Muscle layer of duodenum (tissue), 2 donors: ENCODE data around the gene VIPR2.

Experiments used
- H3K27ac ChIP-seq: one replicate; pipeline ENCODE4 v1.7.0; 2013; ENCODE audit warnings: mild to moderate bottlenecking, low read length
- H3K27me3 ChIP-seq: one replicate; pipeline ENCODE4 v1.7.0; 2013; ENCODE audit warnings: low read depth, mild to moderate bottlenecking, control low read depth, low read length
- H3K36me3 ChIP-seq, 2 donors: one replicate each; pipeline ENCODE4 v1.7.0; 2013; ENCODE audit warnings: low read length in 2 of 2, control low read depth in 1 of 2, mild to moderate bottlenecking in 1 of 2; ENCODE audit not compliant: insufficient read depth in 2 of 2, control insufficient read depth in 1 of 2
- H3K4me1 ChIP-seq, 2 donors: one replicate each; pipeline ENCODE4 v1.7.0; 2013; ENCODE audit warnings: low read length in 2 of 2, mild to moderate bottlenecking in 2 of 2, control low read depth in 1 of 2, moderate library complexity in 1 of 2; ENCODE audit not compliant: insufficient read depth in 2 of 2, control insufficient read depth in 1 of 2
- H3K4me3 ChIP-seq, 2 donors: one replicate each; pipeline ENCODE4 v1.7.0; 2013; ENCODE audit warnings: low read length in 2 of 2, low read depth in 1 of 2, mild to moderate bottlenecking in 1 of 2
- H3K9me3 ChIP-seq, 2 donors: one replicate each; pipeline ENCODE4 v1.7.0; 2013; ENCODE audit warnings: low read length in 2 of 2, control low read depth in 1 of 2, mild to moderate bottlenecking in 1 of 2; ENCODE audit not compliant: control insufficient read depth in 1 of 2
- donor health status: healthy.

Gene VIPR2

DNA sequence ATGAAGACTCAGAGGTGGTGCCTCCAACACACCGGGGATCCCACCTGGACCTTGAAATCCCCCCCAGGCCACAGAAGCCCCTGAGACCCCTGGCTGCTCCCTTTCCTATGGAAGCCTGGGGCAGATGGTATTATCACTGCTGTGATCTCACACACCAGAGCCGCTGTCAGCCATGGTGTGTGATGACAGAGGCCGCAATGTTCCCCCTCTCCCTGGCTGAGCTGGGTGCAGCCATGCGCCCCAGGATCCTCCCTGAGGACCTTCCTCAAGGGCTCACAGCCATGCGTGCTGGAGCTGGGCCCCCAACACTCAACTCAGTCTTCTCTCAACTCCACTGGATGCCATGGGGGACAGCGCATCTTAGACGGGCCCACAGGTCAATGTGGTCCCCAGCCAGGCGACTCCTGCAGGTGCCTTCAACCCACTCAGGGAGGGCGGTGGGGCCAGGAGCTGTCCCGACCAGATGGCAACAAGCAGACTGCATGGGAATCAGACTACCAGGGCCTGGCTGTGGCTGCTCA lies 44.9 kb downstream of the VIPR2 start:
- Histone ChIP-seq H3K4me1 (peaks cover 3 to 17% of the 10 kb centered on the region in 2 donors), H3K27me3 (no peaks in the 10 kb centered on the region), H3K4me3 (peak overlapping the region in 1 of 2 donors; percentile 6), H3K36me3 (peaks cover 0 to 12% of the 10 kb centered on the region in 2 donors), H3K9me3 (no peaks in the 10 kb centered on the region), H3K27ac (peak overlapping the region; percentile 45)

GRCh38 chr7:159098811-159099655 lies 45.6 kb downstream of the VIPR2 start:
- Histone ChIP-seq H3K27ac (peak overlapping the region; percentile 83), H3K36me3 (peaks cover 0 to 12% of the 10 kb centered on the region in 2 donors), H3K4me1 (peaks cover 3 to 17% of the 10 kb centered on the region in 2 donors)

GRCh38 chr7:159098424-159098786 lies 46.3 kb downstream of the VIPR2 start:
- H3K4me3 ChIP-seq = no peak overlapping the region
- H3K4me1 ChIP-seq = peaks cover 3 to 17% of the 10 kb centered on the region in 2 donors
- no peaks in the 10 kb centered on the region for H3K27me3 ChIP-seq
- peak overlapping the region; percentile 83 for H3K27ac ChIP-seq
- H3K9me3 ChIP-seq = no peaks in the 10 kb centered on the region
- H3K36me3 ChIP-seq = peaks cover 0 to 12% of the 10 kb centered on the region in 2 donors

More at GRCh38 chr7:159098811-159099655, 45.6 kb downstream of the VIPR2 start:
- Histone ChIP-seq H3K27me3 (no peaks in the 10 kb centered on the region), H3K4me3 (peak overlapping the region in 1 of 2 donors; percentile 6), H3K9me3 (no peaks in the 10 kb centered on the region)

DNA sequence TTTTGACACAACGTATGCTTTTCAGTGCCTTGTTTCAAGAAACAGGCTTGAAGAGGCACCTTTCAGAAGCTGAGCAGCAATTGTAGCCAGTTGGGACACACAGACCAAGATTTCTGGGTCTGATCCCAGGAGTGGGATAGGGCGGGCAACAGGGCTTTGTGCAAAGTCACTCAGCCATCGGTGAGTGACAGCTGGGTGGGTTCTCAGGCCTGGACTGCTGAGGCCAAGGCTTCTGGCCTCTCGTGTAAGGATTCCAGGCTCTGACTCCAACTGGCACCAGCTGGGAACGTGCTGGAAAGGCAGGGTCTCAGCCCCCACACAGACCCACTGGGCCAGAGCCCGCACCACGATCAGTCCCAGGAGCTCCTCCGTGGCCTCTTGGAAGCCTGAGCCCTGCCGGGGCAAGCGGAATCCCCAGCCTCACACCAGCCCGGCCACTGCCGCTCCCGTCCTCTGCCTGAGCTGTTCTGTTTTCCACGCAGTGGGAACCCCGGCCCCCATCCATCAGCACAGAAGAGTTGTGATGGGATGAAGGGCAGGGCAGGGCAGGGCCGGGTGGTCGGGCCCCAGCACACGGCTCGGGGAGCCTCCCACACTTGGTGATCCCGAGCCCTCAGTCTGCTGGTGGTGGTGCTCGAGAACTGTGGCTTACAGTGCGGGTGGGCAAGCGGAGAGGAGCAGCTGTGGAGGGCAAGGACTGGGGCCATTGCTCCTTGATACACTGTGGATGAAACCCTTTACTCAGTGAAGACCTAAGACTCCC lies 46.8 kb downstream of the VIPR2 start:
- Histone ChIP-seq H3K36me3 (peaks cover 0 to 9% of the 10 kb centered on the region in 2 donors), H3K27ac (peak overlapping the region; percentile 83), H3K27me3 (no peaks in the 10 kb centered on the region), H3K4me1 (peaks cover 3 to 17% of the 10 kb centered on the region in 2 donors), H3K9me3 (no peaks in the 10 kb centered on the region), H3K4me3 (peak overlapping the region in 1 of 2 donors; percentile 13)

GRCh38 chr7:159096736-159097581 lies 47.7 kb downstream of the VIPR2 start:
- Histone ChIP-seq H3K4me3 (peak overlapping the region in 1 of 2 donors; percentile 13), H3K27ac (peak overlapping the region; percentile 83)

GRCh38 chr7:159095979-159096411 lies 48.7 kb downstream of the VIPR2 start:
- H3K4me1 ChIP-seq = peaks cover 3 to 17% of the 10 kb centered on the region in 2 donors
- no peak overlapping the region for H3K4me3 ChIP-seq
- no peaks in the 10 kb centered on the region for H3K9me3 ChIP-seq
- H3K36me3 ChIP-seq = no peaks in the 10 kb centered on the region
- no peak overlapping the region for H3K27ac ChIP-seq
- H3K27me3 ChIP-seq = no peaks in the 10 kb centered on the region

More at GRCh38 chr7:159096736-159097581, 47.7 kb downstream of the VIPR2 start:
- Histone ChIP-seq H3K4me1 (peaks cover 3 to 17% of the 10 kb centered on the region in 2 donors), H3K27me3 (no peaks in the 10 kb centered on the region), H3K9me3 (no peaks in the 10 kb centered on the region), H3K36me3 (peaks cover 0 to 4% of the 10 kb centered on the region in 2 donors)

GRCh38 chr7:159094919-159095915 lies 49.5 kb downstream of the VIPR2 start:
- Histone ChIP-seq H3K4me1 (peaks cover 3 to 17% of the 10 kb centered on the region in 2 donors), H3K27me3 (no peaks in the 10 kb centered on the region), H3K9me3 (no peaks in the 10 kb centered on the region), H3K4me3 (no peak overlapping the region), H3K27ac (no peak overlapping the region), H3K36me3 (no peaks in the 10 kb centered on the region)

DNA sequence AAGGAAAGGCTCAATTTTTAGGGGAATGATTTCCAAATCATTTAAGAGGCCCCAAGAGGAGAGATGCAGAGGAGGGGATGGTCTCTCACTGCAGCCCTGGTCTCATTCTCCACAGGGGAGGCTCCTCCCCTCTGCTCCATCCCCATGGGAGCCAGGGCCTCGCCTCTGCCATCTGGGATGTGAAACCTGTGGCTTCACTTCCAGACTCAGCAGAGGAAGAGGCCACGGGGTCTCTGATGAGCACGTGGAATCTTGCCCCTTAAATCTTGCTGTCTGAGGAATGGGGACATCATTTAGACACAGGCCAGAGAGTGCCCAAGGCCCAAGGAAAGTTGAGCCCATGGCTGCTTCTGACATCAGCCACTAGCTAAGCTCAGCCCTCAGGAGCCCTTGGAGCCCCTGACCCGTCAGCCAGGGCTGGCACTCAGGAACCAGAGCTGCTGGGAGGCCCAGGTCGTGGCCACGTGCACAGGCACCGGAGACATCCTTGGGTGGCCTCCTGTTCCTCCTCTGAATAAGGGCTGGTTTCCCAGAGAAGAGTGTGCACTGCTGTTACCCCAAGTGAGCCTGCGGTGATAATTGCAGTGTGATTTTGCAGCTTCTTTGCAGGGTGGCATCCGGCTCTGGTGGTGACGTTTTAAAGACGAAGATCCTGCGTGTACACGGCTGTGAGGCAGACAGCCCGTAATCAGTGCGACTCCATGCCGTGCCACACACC lies 50.5 kb downstream of the VIPR2 start:
- H3K4me3 ChIP-seq = no peak overlapping the region
- H3K27ac ChIP-seq = no peak overlapping the region
- peaks cover 3 to 13% of the 10 kb centered on the region in 2 donors for H3K4me1 ChIP-seq

GRCh38 chr7:159093351-159093971 lies 51.2 kb downstream of the VIPR2 start:
- Histone ChIP-seq H3K36me3 (no peaks in the 10 kb centered on the region), H3K27ac (no peak overlapping the region)

More for the DNA sequence above, 50.5 kb downstream of the VIPR2 start:
- H3K36me3 ChIP-seq = no peaks in the 10 kb centered on the region
- no peaks in the 10 kb centered on the region for H3K27me3 ChIP-seq
- H3K9me3 ChIP-seq = no peaks in the 10 kb centered on the region

More at GRCh38 chr7:159093351-159093971, 51.2 kb downstream of the VIPR2 start:
- Histone ChIP-seq H3K4me3 (no peak overlapping the region), H3K4me1 (peaks cover 3 to 7% of the 10 kb centered on the region in 2 donors), H3K9me3 (no peaks in the 10 kb centered on the region), H3K27me3 (no peaks in the 10 kb centered on the region)
